ENCODE data around the gene FADS2.
A peak's percentile ranks its signal among the peaks of the same experiment; 100 is the strongest.

The FADS2 gene

DNA sequence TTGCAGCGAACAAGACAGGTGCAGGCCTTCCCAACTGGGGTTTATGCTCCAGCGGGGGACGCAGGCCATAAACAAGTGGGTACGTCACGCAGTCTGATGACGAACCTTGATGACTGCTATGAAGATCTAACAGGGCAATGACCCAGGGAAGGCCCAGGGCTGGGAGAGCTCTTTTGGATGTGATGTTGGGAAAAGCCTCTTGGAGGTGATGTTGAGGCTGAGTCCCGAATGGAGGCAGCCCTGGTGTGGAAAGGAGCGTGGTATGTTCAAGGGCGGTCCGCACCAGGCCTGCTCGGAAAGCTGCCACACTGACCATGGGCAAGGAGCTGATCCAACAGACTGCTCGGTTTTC is 5.8 kb downstream of the FADS2 start:
- Histone ChIP-seq H3K4me1 (ENCODE audit: control insufficient read depth in 1 of 2, insufficient read depth in 2 of 2, low read length in 2 of 2) (peaks cover 19 to 38% of the 10 kb centered on the region in 2 experiments), H3K9me3 (ENCODE audit: insufficient read depth, low read depth, low read length) (peaks cover 4% of the 10 kb centered on the region), H3K27me3 (ENCODE audit: insufficient read depth, low read length) (no peaks in the 10 kb centered on the region), H3K23ac (ENCODE audit: low read length) (no peak overlapping the region), H3K79me1 (ENCODE audit: low read length) (peaks cover 5% of the 10 kb centered on the region), H2AFZ (ENCODE audit: insufficient read depth, low read length, poor library complexity) (no peak overlapping the region), H4K8ac (ENCODE audit: low read depth, low read length) (no peak overlapping the region), H2BK12ac (ENCODE audit: low read length) (no peak overlapping the region), H3K4me3 (ENCODE audit: low read depth, low read length) (no peak overlapping the region), H3K27ac (ENCODE audit: low read depth, low read length) (no peak overlapping the region), H2BK120ac (ENCODE audit: insufficient read depth, low read length, poor library complexity) (no peak overlapping the region), H3K18ac (ENCODE audit: low read length) (peak overlapping the region; percentile 3), H2BK5ac (ENCODE audit: low read depth, low read length, poor library complexity) (no peak overlapping the region), H4K91ac (ENCODE audit: low read depth, low read length) (no peak overlapping the region), H3K14ac (ENCODE audit: low read length) (no peak overlapping the region), H3K9ac (ENCODE audit: low read length) (no peak overlapping the region), H3K79me2 (ENCODE audit: control insufficient read depth, insufficient read depth, low read length, poor library complexity) (peaks cover 28% of the 10 kb centered on the region), H4K12ac (ENCODE audit: low read depth, low read length) (no peak overlapping the region), H3K4me2 (ENCODE audit: low read length) (no peak overlapping the region), H3K4ac (ENCODE audit: low read depth, low read length) (peak overlapping the region; percentile 50), H3K36me3 (ENCODE audit: control insufficient read depth in 1 of 2, insufficient read depth in 2 of 2, low read length in 2 of 2) (peaks cover 48 to 50% of the 10 kb centered on the region in 2 experiments), H2AK5ac (ENCODE audit: low read length) (no peak overlapping the region)
- WGBS (ENCODE audit: extremely low coverage, insufficient coverage, insufficient read length) = no CpG with 5 or more reads among the region's 12 CpGs
- DNase-seq = no peak

DNA sequence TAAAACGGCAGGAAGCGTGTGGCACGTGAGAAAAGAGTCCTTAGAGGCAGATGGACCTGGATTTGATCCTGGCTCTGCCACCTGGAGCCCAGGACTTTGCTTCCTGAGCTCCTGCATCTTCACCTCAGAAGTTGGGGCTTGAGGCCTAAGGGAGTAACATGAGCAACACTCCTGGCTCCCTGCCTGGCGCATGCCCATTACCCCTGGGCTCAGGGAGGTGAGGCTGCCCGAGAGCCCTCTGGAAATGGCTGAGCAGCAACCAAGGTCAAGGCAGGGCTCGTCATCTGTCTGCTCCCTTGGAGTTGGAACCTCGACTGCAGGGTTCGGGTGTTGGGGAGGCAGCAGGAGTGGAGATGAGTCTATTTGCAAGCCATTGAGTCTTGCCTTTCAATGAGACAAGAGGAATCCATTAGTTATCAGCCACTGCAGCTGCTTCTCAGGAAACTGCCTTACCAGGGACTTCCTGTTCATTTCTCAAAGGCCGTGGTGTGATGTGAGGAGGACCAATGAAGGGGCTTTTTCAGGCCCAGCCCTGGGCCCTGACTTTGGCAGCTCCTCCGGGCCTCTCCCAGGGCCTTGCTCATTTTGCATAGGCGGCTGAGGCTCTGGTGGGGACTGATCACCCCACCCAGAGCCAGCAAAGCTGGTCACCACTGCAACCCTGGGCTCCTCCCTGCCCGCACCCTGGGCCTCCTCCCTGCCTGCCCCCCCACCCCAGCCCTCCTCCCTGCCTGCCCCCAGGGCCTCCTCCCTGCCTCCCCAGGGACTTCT is 6.4 kb downstream of the FADS2 start:
- no peak overlapping the region for H3K18ac ChIP-seq (ENCODE audit: low read length)
- no peak overlapping the region for H3K4ac ChIP-seq (ENCODE audit: low read depth, low read length)
- H3K4me3 ChIP-seq (ENCODE audit: low read depth, low read length) = no peak overlapping the region
- H2BK5ac ChIP-seq (ENCODE audit: low read depth, low read length, poor library complexity) = no peak overlapping the region
- no peaks in the 10 kb centered on the region for H3K79me1 ChIP-seq (ENCODE audit: low read length)
- H3K79me2 ChIP-seq (ENCODE audit: control insufficient read depth, insufficient read depth, low read length, poor library complexity) = peaks cover 23% of the 10 kb centered on the region
- no peak overlapping the region for H3K4me2 ChIP-seq (ENCODE audit: low read length)
- no peak overlapping the region for H3K9ac ChIP-seq (ENCODE audit: low read length)
- H3K27me3 ChIP-seq (ENCODE audit: insufficient read depth, low read length) = no peaks in the 10 kb centered on the region
- WGBS (ENCODE audit: extremely low coverage, insufficient coverage, insufficient read length) = no CpG with 5 or more reads among the region's 12 CpGs
- no peak overlapping the region for H4K8ac ChIP-seq (ENCODE audit: low read depth, low read length)
- no peak overlapping the region for H2BK12ac ChIP-seq (ENCODE audit: low read length)
- no peak overlapping the region for H3K23ac ChIP-seq (ENCODE audit: low read length)
- peak in 1 of 2 donors; percentile 21 for DNase-seq
- no peak overlapping the region for H4K12ac ChIP-seq (ENCODE audit: low read depth, low read length)
- H4K91ac ChIP-seq (ENCODE audit: low read depth, low read length) = no peak overlapping the region
- H2AFZ ChIP-seq (ENCODE audit: insufficient read depth, low read length, poor library complexity) = no peak overlapping the region
- peaks cover 4% of the 10 kb centered on the region for H3K9me3 ChIP-seq (ENCODE audit: insufficient read depth, low read depth, low read length)
- peaks cover 51 to 53% of the 10 kb centered on the region in 2 experiments for H3K36me3 ChIP-seq (ENCODE audit: control insufficient read depth in 1 of 2, insufficient read depth in 2 of 2, low read length in 2 of 2)
- no peak overlapping the region for H3K14ac ChIP-seq (ENCODE audit: low read length)
- no peak overlapping the region for H2AK5ac ChIP-seq (ENCODE audit: low read length)
- H3K4me1 ChIP-seq (ENCODE audit: control insufficient read depth in 1 of 2, insufficient read depth in 2 of 2, low read length in 2 of 2) = peaks cover 17 to 33% of the 10 kb centered on the region in 2 experiments
- no peak overlapping the region for H2BK120ac ChIP-seq (ENCODE audit: insufficient read depth, low read length, poor library complexity)
- no peak overlapping the region for H3K27ac ChIP-seq (ENCODE audit: low read depth, low read length)

DNA sequence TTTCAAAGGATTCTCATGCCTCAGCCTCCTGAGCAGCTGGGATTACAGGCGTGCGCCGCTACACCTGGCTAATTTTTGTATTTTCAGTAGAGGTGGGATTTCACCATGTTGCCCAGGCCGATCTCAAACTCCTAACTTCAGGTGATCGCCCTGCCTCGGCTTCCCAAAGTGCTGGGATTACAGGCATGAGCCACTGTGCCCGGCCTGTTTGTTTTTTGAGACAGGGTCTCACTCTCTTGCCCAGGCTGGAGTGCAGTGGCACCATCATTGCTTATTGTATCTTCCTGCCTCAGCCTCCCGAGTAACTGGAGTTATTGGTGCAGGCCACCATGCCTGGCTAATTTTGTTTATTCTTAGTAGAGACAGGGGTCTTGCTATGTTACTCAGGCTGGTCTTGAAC is 8.1 kb downstream of the FADS2 start:
- peaks cover 7% of the 10 kb centered on the region for H3K9me3 ChIP-seq (ENCODE audit: insufficient read depth, low read depth, low read length)
- H4K91ac ChIP-seq (ENCODE audit: low read depth, low read length) = no peak overlapping the region
- H3K4ac ChIP-seq (ENCODE audit: low read depth, low read length) = no peak overlapping the region
- no peak for DNase-seq
- H2BK5ac ChIP-seq (ENCODE audit: low read depth, low read length, poor library complexity) = no peak overlapping the region
- H3K4me2 ChIP-seq (ENCODE audit: low read length) = no peak overlapping the region
- no peak overlapping the region for H3K14ac ChIP-seq (ENCODE audit: low read length)
- no peak overlapping the region for H3K18ac ChIP-seq (ENCODE audit: low read length)
- H3K36me3 ChIP-seq (ENCODE audit: control insufficient read depth in 1 of 2, insufficient read depth in 2 of 2, low read length in 2 of 2) = peaks cover 66 to 68% of the 10 kb centered on the region in 2 experiments
- peaks cover 17% of the 10 kb centered on the region for H3K79me2 ChIP-seq (ENCODE audit: control insufficient read depth, insufficient read depth, low read length, poor library complexity)
- H4K12ac ChIP-seq (ENCODE audit: low read depth, low read length) = no peak overlapping the region
- H4K8ac ChIP-seq (ENCODE audit: low read depth, low read length) = no peak overlapping the region
- H3K9ac ChIP-seq (ENCODE audit: low read length) = no peak overlapping the region
- no CpG with 5 or more reads among the region's 8 CpGs for WGBS (ENCODE audit: extremely low coverage, insufficient coverage, insufficient read length)
- no peak overlapping the region for H2AFZ ChIP-seq (ENCODE audit: insufficient read depth, low read length, poor library complexity)
- no peak overlapping the region for H3K23ac ChIP-seq (ENCODE audit: low read length)
- H2BK12ac ChIP-seq (ENCODE audit: low read length) = no peak overlapping the region
- H3K79me1 ChIP-seq (ENCODE audit: low read length) = no peaks in the 10 kb centered on the region
- H2AK5ac ChIP-seq (ENCODE audit: low read length) = no peak overlapping the region
- H3K27me3 ChIP-seq (ENCODE audit: insufficient read depth, low read length) = no peaks in the 10 kb centered on the region
- H3K27ac ChIP-seq (ENCODE audit: low read depth, low read length) = no peak overlapping the region
- no peak overlapping the region for H2BK120ac ChIP-seq (ENCODE audit: insufficient read depth, low read length, poor library complexity)
- peaks cover 13 to 24% of the 10 kb centered on the region in 2 experiments for H3K4me1 ChIP-seq (ENCODE audit: control insufficient read depth in 1 of 2, insufficient read depth in 2 of 2, low read length in 2 of 2)
- no peak overlapping the region for H3K4me3 ChIP-seq (ENCODE audit: low read depth, low read length)

DNA sequence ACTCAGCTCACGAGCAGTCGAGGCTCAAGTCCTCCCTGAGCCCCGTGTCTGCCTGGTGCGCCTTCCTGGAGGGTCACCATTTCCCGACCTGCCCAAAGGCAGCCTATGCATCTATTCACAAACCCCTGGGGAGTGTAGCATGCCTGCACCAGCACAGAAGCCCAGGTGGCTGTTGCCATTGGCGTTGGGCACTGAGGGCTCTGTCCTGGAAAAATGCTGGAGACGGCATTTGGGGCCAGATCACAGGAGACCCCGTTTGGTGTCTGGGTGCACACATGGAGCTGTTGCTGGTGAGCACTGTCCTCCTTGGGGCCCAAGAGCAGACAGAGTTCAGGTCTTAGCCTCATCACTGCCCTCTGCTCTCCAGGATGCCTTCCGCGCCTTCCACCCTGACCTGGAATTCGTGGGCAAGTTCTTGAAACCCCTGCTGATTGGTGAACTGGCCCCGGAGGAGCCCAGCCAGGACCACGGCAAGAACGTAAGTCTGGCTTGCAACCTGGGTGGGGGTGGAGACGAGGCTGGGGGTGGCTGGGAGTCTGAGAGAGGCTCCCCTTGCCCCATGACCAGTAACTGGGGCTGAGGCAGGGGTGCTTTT is 9.4 kb downstream of the FADS2 start:
- Histone ChIP-seq H3K9me3 (ENCODE audit: insufficient read depth, low read depth, low read length) (peaks cover 7% of the 10 kb centered on the region), H3K79me1 (ENCODE audit: low read length) (no peaks in the 10 kb centered on the region), H2BK12ac (ENCODE audit: low read length) (no peak overlapping the region), H2BK120ac (ENCODE audit: insufficient read depth, low read length, poor library complexity) (no peak overlapping the region), H4K91ac (ENCODE audit: low read depth, low read length) (no peak overlapping the region), H3K4me3 (ENCODE audit: low read depth, low read length) (no peak overlapping the region), H2AFZ (ENCODE audit: insufficient read depth, low read length, poor library complexity) (no peak overlapping the region), H3K14ac (ENCODE audit: low read length) (no peak overlapping the region), H3K4ac (ENCODE audit: low read depth, low read length) (no peak overlapping the region), H3K36me3 (ENCODE audit: control insufficient read depth in 1 of 2, insufficient read depth in 2 of 2, low read length in 2 of 2) (peaks cover 66 to 71% of the 10 kb centered on the region in 2 experiments), H2BK5ac (ENCODE audit: low read depth, low read length, poor library complexity) (no peak overlapping the region), H4K12ac (ENCODE audit: low read depth, low read length) (no peak overlapping the region), H3K18ac (ENCODE audit: low read length) (no peak overlapping the region), H3K9ac (ENCODE audit: low read length) (no peak overlapping the region), H4K8ac (ENCODE audit: low read depth, low read length) (no peak overlapping the region), H3K27me3 (ENCODE audit: insufficient read depth, low read length) (no peaks in the 10 kb centered on the region), H3K23ac (ENCODE audit: low read length) (no peak overlapping the region), H3K4me1 (ENCODE audit: control insufficient read depth in 1 of 2, insufficient read depth in 2 of 2, low read length in 2 of 2) (peaks cover 13 to 17% of the 10 kb centered on the region in 2 experiments), H3K4me2 (ENCODE audit: low read length) (no peak overlapping the region), H2AK5ac (ENCODE audit: low read length) (no peak overlapping the region), H3K27ac (ENCODE audit: low read depth, low read length) (no peak overlapping the region), H3K79me2 (ENCODE audit: control insufficient read depth, insufficient read depth, low read length, poor library complexity) (peaks cover 6% of the 10 kb centered on the region)
- DNase-seq = no peak
- no CpG with 5 or more reads among the region's 15 CpGs for WGBS (ENCODE audit: extremely low coverage, insufficient coverage, insufficient read length)
